ENCODE data around the gene CD209.

GRCh38 chr19:7792281-7792680, 44.9 kb upstream of the CD209 start:
- TF ChIP-seq CTCF (IDR thresholded peaks at IDR 0.05) (no peak), ZFX (IDR thresholded peaks at IDR 0.05; ENCODE audit: borderline replicate concordance) (no peak)
